ENCODE measurements around the gene TUBA8. TPM values are rescaled to one million over a fixed set of nuclear protein-coding genes. Genes with fewer than 3 reads are reported as not detected.
"Not testable (repeated sequence)": the region's sequence is repeated elsewhere in the genome, so short reads cannot be mapped to it uniquely, and the experiment has no call there.

TUBA8 gene
- total and polyA plus RNA-seq, 3 donors from 2014 or later: 17.2 to 66.6 (median 60.5) TPM

DNA sequence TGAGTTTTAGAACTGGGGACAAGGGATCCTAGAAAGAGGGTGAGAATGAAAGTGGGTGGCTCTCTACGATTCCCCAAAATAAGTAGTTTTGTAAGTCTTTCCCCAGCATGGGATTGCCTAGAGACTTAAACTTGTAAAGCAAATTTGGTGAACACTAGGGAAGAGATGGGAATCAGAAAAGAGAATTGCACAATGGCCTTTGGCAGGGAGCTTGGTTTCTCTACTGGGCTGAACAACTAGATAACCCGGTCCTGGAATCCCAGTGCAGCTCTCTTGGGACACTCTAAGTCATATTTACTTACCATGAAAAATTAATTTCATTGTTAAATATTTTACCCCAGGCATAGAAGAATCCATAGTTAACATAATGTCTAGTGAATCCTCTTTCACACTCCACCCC, 22.8 kb downstream of the TUBA8 start:
- 63 to 64% methylated on average over 2 of the region's 2 CpGs for WGBS, 2 donors
- Histone ChIP-seq H3K4me1 (no peaks in the 10 kb centered on the region), H3K36me3 (ENCODE audit: low read depth, missing control alignments) (no peaks in the 10 kb centered on the region), H3K27ac (no peak overlapping the region), H3K27me3 (no peaks in the 10 kb centered on the region), H3K4me3 (no peak overlapping the region), H3K9me3 (no peaks in the 10 kb centered on the region)
- no peak for TF ChIP-seq CTCF (IDR thresholded peaks at IDR 0.05)
- no peak for TF ChIP-seq POLR2A (IDR thresholded peaks at IDR 0.05)
- DNase-seq: peak; percentile 41
- intact Hi-C loops (cut with DNase I; ENCODE audit: low total_unique reads): no loop called here

GRCh38 chr22:18136563-18137320, 26.1 kb downstream of the TUBA8 start:
- Histone ChIP-seq H3K27me3 (no peaks in the 10 kb centered on the region), H3K9me3 (no peaks in the 10 kb centered on the region), H3K27ac (no peak overlapping the region), H3K36me3 (ENCODE audit: low read depth, missing control alignments) (no peaks in the 10 kb centered on the region), H3K4me1 (no peaks in the 10 kb centered on the region), H3K4me3 (peak overlapping the region; percentile 0 to 26)
- TF ChIP-seq CTCF (IDR thresholded peaks at IDR 0.05) (no peak), POLR2A (IDR thresholded peaks at IDR 0.05) (no peak)
- no peak for DNase-seq
- WGBS, 2 donors: 64 to 65% methylated on average over 21 of the region's 21 CpGs
- intact Hi-C loops (cut with DNase I; ENCODE audit: low total_unique reads): no loop called here

DNA sequence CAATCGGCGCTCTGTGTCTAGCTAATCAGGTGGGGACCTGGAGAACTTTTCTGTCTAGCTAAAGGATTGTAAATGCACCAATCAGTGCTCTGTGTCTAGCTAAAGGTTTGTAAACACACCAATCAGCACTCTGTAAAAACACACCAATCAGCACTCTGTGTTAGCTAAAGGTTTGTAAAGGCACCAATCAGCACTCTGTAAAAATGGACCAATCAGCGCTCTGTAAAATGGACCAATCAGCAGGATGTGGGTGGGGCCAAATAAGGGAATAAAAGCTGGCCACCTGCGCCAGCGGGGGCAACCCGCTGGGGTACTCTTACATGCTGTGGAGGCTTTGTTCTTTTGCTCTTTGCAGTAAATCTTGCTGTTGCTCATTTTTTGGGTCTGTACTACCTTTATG, 30.4 kb downstream of the TUBA8 start:
- H3K4me1 ChIP-seq; H3K36me3 ChIP-seq (ENCODE audit: low read depth, missing control alignments); intact Hi-C loops (cut with DNase I; ENCODE audit: low total_unique reads); H3K4me3 ChIP-seq; H3K9me3 ChIP-seq; H3K27ac ChIP-seq; H3K27me3 ChIP-seq: not testable (repeated sequence)
- peak; percentile 49 for DNase-seq
- WGBS, 2 donors: 87 to 94% methylated on average over 6 of the region's 6 CpGs

DNA sequence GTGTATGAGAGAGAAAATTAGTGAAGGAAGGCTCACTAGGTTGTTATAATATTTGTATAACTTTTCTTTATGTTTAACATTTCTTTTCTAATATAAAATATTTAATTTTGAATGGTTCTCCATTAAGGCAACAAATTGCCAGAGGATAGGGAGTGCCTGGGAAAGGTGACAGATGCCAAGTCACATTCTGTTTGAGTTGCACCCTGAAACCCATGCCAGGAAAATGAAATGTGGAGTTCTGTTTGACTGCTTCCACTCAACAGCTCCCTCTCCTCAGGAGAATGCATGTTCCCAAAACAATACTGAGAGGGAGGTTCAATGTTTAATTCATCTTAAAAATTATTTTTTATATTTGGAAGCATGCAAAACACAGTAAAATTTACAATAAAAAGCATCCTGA, 33.5 kb downstream of the TUBA8 start:
- DNase-seq: no peak
- Histone ChIP-seq H3K9me3 (no peaks in the 10 kb centered on the region), H3K27me3 (no peaks in the 10 kb centered on the region), H3K27ac (no peak overlapping the region), H3K36me3 (ENCODE audit: low read depth, missing control alignments) (no peaks in the 10 kb centered on the region), H3K4me1 (no peaks in the 10 kb centered on the region), H3K4me3 (no peak overlapping the region)
- TF ChIP-seq POLR2A (IDR thresholded peaks at IDR 0.05) (no peak), CTCF (IDR thresholded peaks at IDR 0.05) (no peak)
- intact Hi-C loops (cut with DNase I; ENCODE audit: low total_unique reads): no loop called here

DNA sequence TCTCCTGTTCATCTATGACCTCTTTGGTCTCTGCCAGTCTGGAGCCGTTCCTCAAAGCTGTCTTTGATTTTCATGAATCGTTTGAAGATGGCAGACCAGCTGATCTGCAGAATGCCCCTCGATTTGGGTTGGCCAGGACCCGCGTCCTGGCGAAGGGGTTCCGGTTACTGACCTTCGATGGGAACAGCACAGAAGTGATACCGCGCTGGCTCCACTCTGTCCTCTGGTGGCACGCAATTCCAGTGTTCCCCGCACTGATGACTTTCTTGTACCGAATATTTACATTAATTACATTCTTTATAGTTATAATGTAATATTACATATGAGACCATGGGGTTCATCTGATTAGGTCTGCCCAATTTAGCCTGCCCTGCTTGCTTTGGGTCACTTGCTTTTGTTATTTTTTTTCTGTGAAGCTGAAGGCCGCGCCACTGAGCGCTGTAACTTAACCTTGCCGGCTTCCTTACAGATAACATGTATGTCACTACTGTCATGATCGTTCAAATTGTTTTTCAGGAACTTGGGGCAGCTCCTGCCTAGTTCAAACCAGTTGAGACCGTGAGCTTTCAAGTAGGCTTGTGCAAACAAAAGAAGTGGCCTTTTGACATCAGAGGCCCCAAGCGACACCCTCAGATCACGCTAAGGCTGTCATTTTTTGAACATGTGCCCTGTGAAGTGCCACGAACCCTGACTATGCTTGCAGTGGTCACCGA, 35.2 kb downstream of the TUBA8 start:
- Histone ChIP-seq H3K4me1 (no peaks in the 10 kb centered on the region), H3K27me3 (no peaks in the 10 kb centered on the region), H3K36me3 (ENCODE audit: low read depth, missing control alignments) (no peaks in the 10 kb centered on the region), H3K4me3 (no peak overlapping the region), H3K9me3 (no peaks in the 10 kb centered on the region), H3K27ac (no peak overlapping the region)
- intact Hi-C loops (cut with DNase I; ENCODE audit: low total_unique reads): no loop called here
- 86 to 90% methylated on average over 23 of the region's 23 CpGs for WGBS, 2 donors
- TF ChIP-seq CTCF (IDR thresholded peaks at IDR 0.05) (no peak), POLR2A (IDR thresholded peaks at IDR 0.05) (no peak)
- DNase-seq: no peak

Measured in testis (tissue), 3 donors.